Ovary (tissue), 9 donors: ENCODE data around the gene PRKCQ. TPM values are rescaled to one million over a fixed set of nuclear protein-coding genes. Genes with fewer than 3 reads are reported as not detected.
A peak's percentile ranks its signal among the peaks of the same experiment; 100 is the strongest.

Experiments used
- DNase-seq, 5 donors: peaks; one replicate each; pipeline ENCODE4 v3.0.0-alpha.2; 2019 to 2020
- H3K27ac ChIP-seq, 2 donors: fragments of 200-600 bp; one replicate each; pipeline versions ENCODE4 v1.5.1 to v1.8.0; 2019 to 2022
- H3K27me3 ChIP-seq: fragments of 200-600 bp; one replicate; pipeline ENCODE4 v1.8.0; 2022
- H3K36me3 ChIP-seq: fragments of 200-600 bp; sonication (generic); one replicate; pipeline ENCODE4 v1.5.1; 2019
- H3K4me1 ChIP-seq: one replicate; pipeline ENCODE4 v1.8.1; 2013; ENCODE audit warnings: mild to moderate bottlenecking, moderate library complexity; ENCODE audit not compliant: insufficient read depth
- H3K4me3 ChIP-seq: fragments of 200-600 bp; sonication (generic); one replicate; pipeline ENCODE4 v1.5.1; 2017
- H3K9me3 ChIP-seq, 2 donors: fragments of 200-600 bp in 1 of 2; sonication (generic) in 1 of 2; one replicate each; pipeline versions ENCODE4 v1.5.1 to v1.8.1; 2013 to 2019; ENCODE audit warnings: mild to moderate bottlenecking in 1 of 2, moderate library complexity in 1 of 2
- CTCF ChIP-seq, 3 donors: fragments of 450-650 bp in 2 of 3; fragments of 200-600 bp in 1 of 3; IDR thresholded peaks; one replicate each; pipeline versions ENCODE4 v1.5.1 to v1.8.0; 2016 to 2022; ENCODE audit warnings: antibody characterized with exemption in 3 of 3, mild to moderate bottlenecking in 1 of 3
- EP300 ChIP-seq: sonication (generic); formaldehyde crosslinking; IDR thresholded peaks from one replicate; pipeline ENCODE4 v1.6.1; 2017; ENCODE audit warnings: antibody characterized with exemption
- POLR2A ChIP-seq: fragments of 450-650 bp; IDR thresholded peaks from one replicate; pipeline ENCODE4 v1.6.1; 2017; ENCODE audit warnings: antibody characterized with exemption, mild to moderate bottlenecking, moderate library complexity
- WGBS, 3 donors: extraction: QIAGEN DNeasy Blood & Tissue Kit in 1 of 3; methylation state at CpG; one replicate each; pipeline versions ENCODE4 v1.1.5 to v1.1.7; 2013 to 2017; 5-methylcytosine and 5-hydroxymethylcytosine counted together
- intact Hi-C, 4 donors: fragments of 100-400 bp; cut with DNase I; formaldehyde crosslinking; loops; one replicate each; pipeline versions ENCODE4 v1.11.0 to v1.15.1; 2022 to 2023
- polyA plus RNA-seq, 2 donors: library from polyadenylated mRNA; stranded (reverse); fragments of 200-250 nt in 1 of 2; fragments of 350-450 nt in 1 of 2; fragmentation: Illumina TruSeq in 1 of 2; extraction: RNeasy Lipid Tissue Mini Kit (QIAGEN cat#74804) in 1 of 2; gene quantifications; one replicate each; pipeline ENCODE4 v1.2.3, GENCODE V29; 2013 to 2014
- total RNA-seq, 7 donors: library from RNA; depleted of rRNA in 2 of 7; stranded (reverse); fragments of >200 nt in 2 of 7; fragmentation: NEBNext Ultra II Directional in 3 of 7; extraction: Animal tissue kit (Norgen Biotek cat#: 25700) in 3 of 7; gene quantifications; one replicate each; pipeline versions ENCODE4 v1.1.0 to v1.2.4, GENCODE V29; 2016 to 2023
- donor health status: DM: no; HTN: no; CAD: no; lungs with moderate emphysema.
- donor health status: DM: no; HTN: no; CAD: no.
- donor health status: Bipolar disorder and iron deficiency.
- donor health status: DM: yes; HTN: yes; CAD: no.
- donor health status: DM: no; HTN: no; CAD: no.
- donor health status: DM: yes; HTN: yes; CAD: no.

Gene PRKCQ
- total and polyA plus RNA-seq, 9 donors: 0.71 to 3.6 (median 1.1) TPM

GRCh38 chr10:6580279-6581029 is 378 bp upstream of the PRKCQ start:
- peak; percentile 50 to 83 (median 73) for DNase-seq
- peaks cover 2% of the 10 kb centered on the region for H3K4me1 ChIP-seq
- WGBS, 3 donors: 1 to 3% (median 1%) methylated on average over 40 to 56 of the region's 56 CpGs
- no peaks in the 10 kb centered on the region for H3K36me3 ChIP-seq
- H3K27me3 ChIP-seq: no peaks in the 10 kb centered on the region
- peak overlapping the region; percentile 72 for H3K4me3 ChIP-seq
- no peak for TF ChIP-seq POLR2A
- peak; percentile 35 to 53 (median 46) for TF ChIP-seq CTCF (IDR thresholded peaks at IDR 0.05)
- no peak for TF ChIP-seq EP300
- no peaks in the 10 kb centered on the region for H3K9me3 ChIP-seq
- peak overlapping the region in 1 of 2 donors; percentile 58 for H3K27ac ChIP-seq
- intact Hi-C loops: no loop called here

- H3K36me3 ChIP-seq: no peaks in the 10 kb centered on the region
- 19 to 24% (median 23%) methylated on average over 16 of the region's 16 CpGs for WGBS, 3 donors
- H3K9me3 ChIP-seq: no peaks in the 10 kb centered on the region
- H3K27ac ChIP-seq: no peak overlapping the region
- H3K27me3 ChIP-seq: no peaks in the 10 kb centered on the region
- no peak for DNase-seq
- intact Hi-C loops: no loop called here
- H3K4me1 ChIP-seq: peaks cover 2% of the 10 kb centered on the region
- peak overlapping the region; percentile 72 for H3K4me3 ChIP-seq
- no peak for TF ChIP-seq CTCF (IDR thresholded peaks at IDR 0.05)
- no peak for TF ChIP-seq POLR2A
- no peak for TF ChIP-seq EP300
These were observed 733 bp downstream of the PRKCQ start for GRCh38 chr10:6579183-6579903.

GRCh38 chr10:6578795-6579182 is 1.3 kb downstream of the PRKCQ start:
- Histone ChIP-seq H3K27ac (no peak overlapping the region), H3K4me1 (peaks cover 2% of the 10 kb centered on the region), H3K27me3 (no peaks in the 10 kb centered on the region), H3K9me3 (no peaks in the 10 kb centered on the region), H3K36me3 (no peaks in the 10 kb centered on the region), H3K4me3 (no peak overlapping the region)
- TF ChIP-seq CTCF (IDR thresholded peaks at IDR 0.05) (no peak), POLR2A (no peak)
- intact Hi-C loops: no loop called here
- no peak for DNase-seq
- WGBS, 3 donors: 78 to 83% (median 82%) methylated on average over 8 of the region's 8 CpGs

GRCh38 chr10:6578251-6578771 is 1.8 kb downstream of the PRKCQ start:
- H3K27me3 ChIP-seq: no peaks in the 10 kb centered on the region
- no peaks in the 10 kb centered on the region for H3K36me3 ChIP-seq
- H3K4me3 ChIP-seq: no peak overlapping the region
- H3K27ac ChIP-seq: no peak overlapping the region
- H3K4me1 ChIP-seq: peaks cover 2% of the 10 kb centered on the region
- intact Hi-C loops: no loop called here
- H3K9me3 ChIP-seq: no peaks in the 10 kb centered on the region
- no peak for TF ChIP-seq POLR2A
- TF ChIP-seq EP300: no peak
- TF ChIP-seq CTCF (IDR thresholded peaks at IDR 0.05): no peak
- DNase-seq: no peak
- WGBS, 3 donors: 88 to 94% (median 91%) methylated on average over 11 of the region's 11 CpGs
